Stimulated activated CD8-positive, alpha-beta memory T cell treated with anti-CD3 and anti-CD28 coated beads, Interleukin-4, amount 100 ng/mL, for 1 hour (primary cell): Measurements from ENCODE around the gene FAM3D.
"Not testable (repeated sequence)": the region's sequence is repeated elsewhere in the genome, so short reads cannot be mapped to it uniquely, and the experiment has no call there.

Experiments
- DNase-seq, 2 donors: peaks; one replicate each; pipeline ENCODE4 v3.0.0-alpha.2; 2020; ENCODE audit warnings: low read depth in 2 of 2, low spot score in 1 of 2

The FAM3D gene, protein sequence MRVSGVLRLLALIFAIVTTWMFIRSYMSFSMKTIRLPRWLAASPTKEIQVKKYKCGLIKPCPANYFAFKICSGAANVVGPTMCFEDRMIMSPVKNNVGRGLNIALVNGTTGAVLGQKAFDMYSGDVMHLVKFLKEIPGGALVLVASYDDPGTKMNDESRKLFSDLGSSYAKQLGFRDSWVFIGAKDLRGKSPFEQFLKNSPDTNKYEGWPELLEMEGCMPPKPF

GRCh38 chr3:58666683-58667082 is at the start of gene FAM3D:
TSS of gene FAM3D (minus strand) at chr3:58666774. CDS start at chr3:58655563, 11,211 bp downstream.
- DNase-seq = no peak

GRCh38 chr3:58713715-58714401 is 47.3 kb upstream of the FAM3D start:
- DNase-seq = no peak

DNA sequence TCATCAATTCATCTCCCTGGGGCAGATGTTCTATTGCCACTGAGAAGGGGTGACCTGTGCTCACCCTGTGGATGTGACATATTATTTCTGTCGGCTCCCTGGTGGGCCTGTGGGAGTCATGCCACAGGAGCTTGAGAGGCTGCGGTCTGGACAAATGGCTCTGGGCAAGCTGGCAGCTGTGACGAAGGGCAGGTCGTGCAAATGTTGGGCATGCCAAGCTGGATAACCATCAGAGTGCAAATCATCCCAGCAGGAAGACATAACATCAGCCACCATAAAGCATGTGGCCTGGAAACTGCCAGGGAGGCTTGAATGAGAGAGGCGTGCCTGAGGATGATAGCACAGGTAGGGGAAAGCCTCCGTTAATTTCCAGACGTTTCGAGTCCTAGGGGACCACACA is 45.3 kb upstream of the FAM3D start:
- DNase-seq = no peak

DNA sequence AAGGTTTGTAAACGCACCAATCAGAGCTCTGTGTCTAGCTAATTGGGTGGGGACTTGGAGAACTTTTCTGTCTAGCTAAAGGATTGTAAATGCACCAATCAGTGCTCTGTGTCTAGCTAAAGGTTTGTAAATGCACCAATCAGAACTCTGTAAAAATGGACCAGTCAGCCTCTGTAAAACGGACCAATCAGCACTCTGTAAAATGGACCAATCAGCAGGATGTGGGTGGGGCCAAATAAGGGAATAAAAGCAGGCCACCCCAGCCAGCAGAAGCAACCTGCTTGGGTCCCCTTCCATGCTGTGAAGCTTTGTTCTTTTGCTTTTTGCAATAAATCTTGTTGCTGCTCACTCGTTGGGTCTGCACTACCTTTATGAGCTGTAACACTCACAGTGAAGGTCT is 42.4 kb upstream of the FAM3D start:
- DNase-seq = not testable (repeated sequence)

- DNase-seq = no peak
Observed at GRCh38 chr3:58708116-58708791, 41.7 kb upstream of the FAM3D start.

DNA sequence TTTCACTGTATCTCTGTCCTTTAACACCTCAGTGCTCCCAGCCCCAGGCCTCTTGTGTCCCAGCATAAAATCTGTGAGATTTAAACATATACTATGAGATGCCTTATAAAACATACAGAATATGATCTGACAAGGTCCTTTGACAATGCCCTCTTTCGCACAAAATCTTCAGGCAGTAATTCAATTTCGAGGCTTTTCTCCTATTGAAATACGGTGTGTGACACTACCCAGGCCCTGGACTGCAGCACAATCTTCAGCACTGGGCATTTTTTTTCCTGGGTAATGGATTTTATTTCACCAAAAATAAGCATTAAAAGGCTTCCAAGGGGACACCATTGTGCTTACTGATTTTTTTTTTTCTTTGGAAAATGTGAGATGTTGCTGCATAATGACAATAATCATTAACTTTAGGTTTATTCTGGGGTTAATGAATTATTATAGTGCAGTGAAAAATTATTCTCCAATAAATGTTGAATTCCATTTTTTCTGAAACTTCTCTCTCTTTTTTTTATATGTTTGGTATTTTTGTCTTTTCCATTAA is 40.9 kb upstream of the FAM3D start:
- no peak for DNase-seq

DNA sequence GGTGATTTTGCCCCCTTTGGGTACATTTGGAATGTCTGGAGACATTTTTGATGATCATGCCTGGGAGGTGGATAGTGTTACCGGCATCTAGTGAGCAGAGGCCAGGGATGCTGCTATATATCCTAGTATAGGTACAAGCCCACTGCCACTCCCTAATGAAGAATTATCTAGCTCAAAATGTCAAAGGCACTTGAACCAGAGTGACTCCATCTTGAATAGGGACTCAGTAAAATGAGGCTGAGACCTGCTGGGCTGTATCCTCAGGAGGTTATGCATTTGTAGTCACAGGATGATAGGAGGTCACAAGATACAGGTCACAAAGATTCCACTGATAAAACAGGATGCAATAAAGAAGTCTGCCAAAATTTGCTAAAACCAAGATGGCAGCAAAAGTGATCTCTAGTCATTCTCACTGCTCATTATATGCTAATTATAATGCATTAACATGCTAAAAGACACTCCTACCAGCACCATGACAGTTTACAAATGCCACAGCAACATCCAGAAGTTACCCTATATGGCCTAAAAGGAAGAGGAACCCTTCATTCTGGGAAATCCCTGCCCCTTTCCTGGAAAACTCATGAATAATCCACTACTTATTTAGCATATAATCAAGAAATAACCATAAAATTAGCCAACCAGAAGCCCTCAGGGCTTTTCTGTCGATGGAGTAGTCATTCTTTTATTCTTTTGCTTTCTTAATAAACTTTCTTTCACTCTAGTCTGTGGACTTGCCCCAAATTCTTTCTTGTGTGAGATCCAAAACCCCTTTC is 40.0 kb upstream of the FAM3D start:
- DNase-seq = no peak

DNA sequence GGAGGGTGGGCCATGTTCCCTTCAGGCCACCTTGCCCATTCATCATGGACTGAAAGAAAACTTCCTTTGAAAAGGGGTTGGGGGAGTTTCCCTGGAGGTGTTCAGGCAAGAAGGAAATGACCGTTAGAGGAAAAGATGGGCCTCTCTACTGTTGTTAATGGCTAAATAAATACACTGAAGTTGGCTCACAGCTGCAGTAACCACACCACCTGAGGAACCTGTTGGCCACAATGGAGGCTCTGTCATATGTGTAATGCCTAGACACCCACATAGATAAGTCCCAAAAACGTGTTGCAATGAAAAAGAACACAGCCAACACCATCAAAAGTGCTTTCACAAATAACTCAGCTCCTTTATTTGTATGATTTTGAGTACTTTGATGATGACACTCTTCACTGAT is 38.2 kb upstream of the FAM3D start:
- DNase-seq = no peak

GRCh38 chr3:58704304-58704703 is 37.7 kb upstream of the FAM3D start:
- DNase-seq = not testable (repeated sequence)

- DNase-seq = no peak
Observed at GRCh38 chr3:58698246-58698645, 31.7 kb upstream of the FAM3D start.

- no peak for DNase-seq
Observed at GRCh38 chr3:58697561-58697960, 31.0 kb upstream of the FAM3D start.

DNA sequence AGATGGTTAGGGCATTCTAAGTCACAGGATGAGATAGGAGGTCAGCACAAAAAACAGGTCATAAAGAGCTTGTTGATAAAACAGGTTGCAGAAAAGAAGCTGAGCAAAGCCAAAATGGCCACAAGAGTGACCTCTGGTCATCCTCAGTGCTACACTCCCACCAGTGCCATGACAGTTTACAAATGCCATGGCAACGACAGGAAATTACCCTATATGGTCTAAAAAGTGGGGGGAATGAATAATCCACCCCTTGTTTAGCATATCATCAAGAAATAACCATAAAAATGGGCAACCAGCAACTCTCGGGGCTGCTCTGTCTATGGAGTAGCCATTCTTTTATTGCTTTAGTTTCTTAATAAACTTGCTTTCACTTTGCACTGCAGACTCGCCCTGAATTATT is 30.2 kb upstream of the FAM3D start:
- DNase-seq = not testable (repeated sequence)

- no peak for DNase-seq
Observed at GRCh38 chr3:58696093-58696492, 29.5 kb upstream of the FAM3D start.

DNA sequence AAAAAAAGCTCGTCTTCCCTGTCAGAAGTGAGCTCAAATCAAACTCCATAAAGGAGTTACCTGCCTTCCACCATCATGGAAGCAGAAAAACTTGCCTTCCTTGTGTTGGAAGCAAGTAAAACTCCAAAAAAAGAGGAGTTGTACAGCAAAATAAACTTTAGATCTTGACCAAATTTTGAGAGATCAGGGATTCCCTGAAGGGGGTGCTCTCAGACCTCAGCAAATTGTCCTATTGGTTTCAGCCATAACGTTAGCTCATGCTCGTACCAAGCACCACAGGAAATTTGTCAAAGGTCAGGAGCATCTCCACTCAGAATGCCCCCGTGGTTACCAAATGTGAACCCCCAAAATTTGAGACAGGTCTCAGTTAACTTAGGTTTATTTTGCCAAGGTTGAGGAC is 28.7 kb upstream of the FAM3D start:
- not testable (repeated sequence) for DNase-seq

- DNase-seq = no peak
Observed at GRCh38 chr3:58693940-58694850, 27.6 kb upstream of the FAM3D start.

DNA sequence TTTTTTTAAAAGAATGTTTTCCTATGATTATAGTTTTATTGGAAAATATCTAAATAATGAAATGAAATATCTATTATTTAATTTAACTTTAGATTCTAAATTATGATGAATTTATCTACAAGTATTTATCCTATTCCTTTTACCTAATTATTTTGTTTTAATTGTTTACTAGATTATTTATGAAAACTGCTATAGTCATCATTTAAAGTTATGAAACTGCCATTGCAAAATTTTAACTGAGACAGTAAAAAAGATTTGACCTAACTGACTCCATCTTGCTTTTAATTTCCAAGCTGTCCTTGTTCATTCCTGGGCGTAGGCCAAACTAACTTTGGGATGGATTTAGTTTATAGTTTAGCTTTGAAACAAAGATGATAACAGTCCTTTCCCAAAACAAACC is 25.9 kb upstream of the FAM3D start:
- no peak for DNase-seq

GRCh38 chr3:58691997-58692396 is 25.4 kb upstream of the FAM3D start:
- no peak for DNase-seq

- no peak for DNase-seq
Observed at GRCh38 chr3:58690490-58690889, 23.9 kb upstream of the FAM3D start.

- no peak for DNase-seq
Observed at GRCh38 chr3:58688574-58688973, 22.0 kb upstream of the FAM3D start.

GRCh38 chr3:58686847-58687246 is 20.3 kb upstream of the FAM3D start:
- no peak for DNase-seq
